A549 (cell line): Measurements from ENCODE around the gene PLA2G1B.

Experiments used
- CEBPB ChIP-seq, 2 experiments: fragments of >200 bp in 1 of 2; sonication (Bioruptor Twin) in 1 of 2; formaldehyde crosslinking in 1 of 2; IDR thresholded peaks; 2 replicates each; pipeline ENCODE4 v1.6.1; 2012 to 2016
- CHD2 ChIP-seq: fragments of 150-350 bp; IDR thresholded peaks from 2 replicates; pipeline ENCODE4 v1.6.1; 2014; ENCODE audit warnings: low read length; ENCODE audit not compliant: partially characterized antibody
- EP300 ChIP-seq, 2 experiments: fragments of >200 bp; sonication (Bioruptor Twin); formaldehyde crosslinking; IDR thresholded peaks; 2 replicates in 1 of 2; 3 replicates in 1 of 2; pipeline ENCODE4 v1.6.1; 2016 to 2017
- HDAC2 ChIP-seq: fragments of 200-600 bp; sonication (generic); IDR thresholded peaks from 2 replicates; pipeline ENCODE4 v1.6.1; 2016
- JUN ChIP-seq, 2 experiments: fragments of >200 bp; sonication (Bioruptor Twin); formaldehyde crosslinking; IDR thresholded peaks; 2 replicates in 1 of 2; 3 replicates in 1 of 2; pipeline ENCODE4 v1.6.1; 2016 to 2017
- KDM1A ChIP-seq: fragments of 200-600 bp; sonication (generic); IDR thresholded peaks from 2 replicates; pipeline ENCODE4 v1.6.1; 2016; ENCODE audit warnings: low read depth, mild to moderate bottlenecking
- MYC ChIP-seq: IDR thresholded peaks from 2 replicates; pipeline ENCODE4 v1.6.1; 2012; ENCODE audit warnings: mild to moderate bottlenecking, inconsistent platforms, low read length, improper control_type of control experiment, borderline replicate concordance
- NR3C1 ChIP-seq: fragments of >200 bp; sonication (Bioruptor Twin); formaldehyde crosslinking; IDR thresholded peaks from 3 replicates; pipeline ENCODE4 v1.6.1; 2017
- PHF8 ChIP-seq: fragments of 200-600 bp; sonication (generic); IDR thresholded peaks from 2 replicates; pipeline ENCODE4 v1.6.1; 2016; ENCODE audit warnings: low read depth, mild to moderate bottlenecking, antibody characterized with exemption, moderate library complexity, borderline replicate concordance
- POLR2A ChIP-seq: IDR thresholded peaks from 2 replicates; pipeline ENCODE4 v1.6.1; 2012; ENCODE audit warnings: mild to moderate bottlenecking, low read length
- REST ChIP-seq: fragments of 200-600 bp; sonication (generic); IDR thresholded peaks from 2 replicates; pipeline ENCODE4 v1.6.1; 2016; ENCODE audit warnings: antibody characterized with exemption, mild to moderate bottlenecking, moderate library complexity
- TP53 ChIP-seq: fragments of 250-450 bp; sonication (Bioruptor Pico); IDR thresholded peaks from 2 replicates; pipeline ENCODE4 v1.5.0; 2021; ENCODE audit warnings: mild to moderate bottlenecking, moderate library complexity
- TF ChIP-seq, protein P1 (sequence below): fragments of >200 bp; sonication (Bioruptor Twin); formaldehyde crosslinking; IDR thresholded peaks from 3 replicates; pipeline ENCODE4 v1.5.1; 2016
- TF ChIP-seq, protein P2 (sequence below): IDR thresholded peaks from 2 replicates; pipeline ENCODE4 v1.6.1; 2012

DNA sequence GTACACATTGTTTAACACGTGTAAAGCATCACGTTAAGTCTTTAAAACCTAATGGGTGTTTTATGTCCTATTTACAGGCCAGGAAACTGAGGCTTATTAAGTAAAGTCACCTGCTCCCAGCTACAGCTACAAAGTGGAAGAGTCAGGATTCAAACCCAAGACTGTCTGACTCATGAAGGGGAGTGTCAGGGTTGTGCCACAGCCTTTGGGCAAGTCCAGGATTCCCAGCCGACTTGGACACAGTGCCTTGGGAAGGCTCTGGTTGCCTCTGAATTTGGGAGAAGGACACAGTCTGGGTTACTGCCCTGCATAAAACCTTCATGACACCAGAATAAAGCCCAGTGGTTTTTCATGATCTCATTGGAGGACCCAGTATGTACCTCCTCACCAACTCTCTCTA is 43.2 kb downstream of the PLA2G1B start:
- TF ChIP-seq, protein P1, sequence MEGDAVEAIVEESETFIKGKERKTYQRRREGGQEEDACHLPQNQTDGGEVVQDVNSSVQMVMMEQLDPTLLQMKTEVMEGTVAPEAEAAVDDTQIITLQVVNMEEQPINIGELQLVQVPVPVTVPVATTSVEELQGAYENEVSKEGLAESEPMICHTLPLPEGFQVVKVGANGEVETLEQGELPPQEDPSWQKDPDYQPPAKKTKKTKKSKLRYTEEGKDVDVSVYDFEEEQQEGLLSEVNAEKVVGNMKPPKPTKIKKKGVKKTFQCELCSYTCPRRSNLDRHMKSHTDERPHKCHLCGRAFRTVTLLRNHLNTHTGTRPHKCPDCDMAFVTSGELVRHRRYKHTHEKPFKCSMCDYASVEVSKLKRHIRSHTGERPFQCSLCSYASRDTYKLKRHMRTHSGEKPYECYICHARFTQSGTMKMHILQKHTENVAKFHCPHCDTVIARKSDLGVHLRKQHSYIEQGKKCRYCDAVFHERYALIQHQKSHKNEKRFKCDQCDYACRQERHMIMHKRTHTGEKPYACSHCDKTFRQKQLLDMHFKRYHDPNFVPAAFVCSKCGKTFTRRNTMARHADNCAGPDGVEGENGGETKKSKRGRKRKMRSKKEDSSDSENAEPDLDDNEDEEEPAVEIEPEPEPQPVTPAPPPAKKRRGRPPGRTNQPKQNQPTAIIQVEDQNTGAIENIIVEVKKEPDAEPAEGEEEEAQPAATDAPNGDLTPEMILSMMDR: no peak
- TF ChIP-seq POLR2A: no peak
- no peak for TF ChIP-seq HDAC2
- no peak for TF ChIP-seq CEBPB (IDR thresholded peaks at IDR 0.05)
- TF ChIP-seq KDM1A: no peak
- TF ChIP-seq EP300 (IDR thresholded peaks at IDR 0.05): no peak
- no peak for TF ChIP-seq NR3C1
- TF ChIP-seq MYC: no peak
- no peak for TF ChIP-seq REST
- TF ChIP-seq, protein P2, sequence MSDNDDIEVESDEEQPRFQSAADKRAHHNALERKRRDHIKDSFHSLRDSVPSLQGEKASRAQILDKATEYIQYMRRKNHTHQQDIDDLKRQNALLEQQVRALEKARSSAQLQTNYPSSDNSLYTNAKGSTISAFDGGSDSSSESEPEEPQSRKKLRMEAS: no peak
- TF ChIP-seq JUN (IDR thresholded peaks at IDR 0.05): no peak
- no peak for TF ChIP-seq TP53 (CRISPR knock-in tag)
- TF ChIP-seq CHD2: no peak
- no peak for TF ChIP-seq PHF8
